DND-41 (cell line): Measurements from ENCODE around the gene ARHGAP24.

Source experiments
- EZH2 ChIP-seq: IDR thresholded peaks from 3 replicates; pipeline ENCODE4 v1.6.1; 2012; ENCODE audit warnings: borderline replicate concordance, low read depth, mild to moderate bottlenecking, moderate library complexity, low read length, inconsistent platforms; ENCODE audit not compliant: severe bottlenecking
- TF ChIP-seq, protein P1 (sequence below): IDR thresholded peaks from 2 replicates; pipeline ENCODE4 v1.5.1; 2012; ENCODE audit warnings: borderline replicate concordance, low read length, moderate library complexity, mild to moderate bottlenecking; ENCODE audit not compliant: poor library complexity, severe bottlenecking; ENCODE audit errors: extremely low read depth

DNA sequence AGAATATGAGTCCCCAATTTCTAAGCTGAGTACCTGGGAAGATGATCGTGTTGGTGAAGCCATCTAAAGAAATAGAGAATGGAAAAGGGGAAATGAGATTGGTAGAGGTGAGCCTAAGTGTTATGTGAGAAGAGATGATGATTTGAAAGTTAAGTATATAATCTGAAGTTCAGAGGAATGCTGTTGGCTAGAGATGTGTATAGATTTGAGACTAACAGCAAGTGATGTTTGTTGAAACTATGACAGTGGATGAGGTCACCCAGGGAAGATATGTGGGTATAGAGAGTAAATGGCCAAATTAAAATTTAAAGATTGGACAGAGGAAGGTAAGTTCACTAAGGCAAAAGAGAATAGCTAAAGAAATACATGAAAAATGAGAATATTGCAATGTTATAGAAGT is 560.7 kb downstream of the ARHGAP24 start:
- TF ChIP-seq, protein P1, sequence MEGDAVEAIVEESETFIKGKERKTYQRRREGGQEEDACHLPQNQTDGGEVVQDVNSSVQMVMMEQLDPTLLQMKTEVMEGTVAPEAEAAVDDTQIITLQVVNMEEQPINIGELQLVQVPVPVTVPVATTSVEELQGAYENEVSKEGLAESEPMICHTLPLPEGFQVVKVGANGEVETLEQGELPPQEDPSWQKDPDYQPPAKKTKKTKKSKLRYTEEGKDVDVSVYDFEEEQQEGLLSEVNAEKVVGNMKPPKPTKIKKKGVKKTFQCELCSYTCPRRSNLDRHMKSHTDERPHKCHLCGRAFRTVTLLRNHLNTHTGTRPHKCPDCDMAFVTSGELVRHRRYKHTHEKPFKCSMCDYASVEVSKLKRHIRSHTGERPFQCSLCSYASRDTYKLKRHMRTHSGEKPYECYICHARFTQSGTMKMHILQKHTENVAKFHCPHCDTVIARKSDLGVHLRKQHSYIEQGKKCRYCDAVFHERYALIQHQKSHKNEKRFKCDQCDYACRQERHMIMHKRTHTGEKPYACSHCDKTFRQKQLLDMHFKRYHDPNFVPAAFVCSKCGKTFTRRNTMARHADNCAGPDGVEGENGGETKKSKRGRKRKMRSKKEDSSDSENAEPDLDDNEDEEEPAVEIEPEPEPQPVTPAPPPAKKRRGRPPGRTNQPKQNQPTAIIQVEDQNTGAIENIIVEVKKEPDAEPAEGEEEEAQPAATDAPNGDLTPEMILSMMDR = no peak
- TF ChIP-seq EZH2 = no peak
